Measurements from ENCODE around the gene PSMC5. TPM values are rescaled to one million over a fixed set of nuclear protein-coding genes. Genes with fewer than 3 reads are reported as not detected.

PSMC5 gene
- total and polyA plus RNA-seq, 2 experiments from 2014 or later, result 93.1 to 199 TPM

DNA sequence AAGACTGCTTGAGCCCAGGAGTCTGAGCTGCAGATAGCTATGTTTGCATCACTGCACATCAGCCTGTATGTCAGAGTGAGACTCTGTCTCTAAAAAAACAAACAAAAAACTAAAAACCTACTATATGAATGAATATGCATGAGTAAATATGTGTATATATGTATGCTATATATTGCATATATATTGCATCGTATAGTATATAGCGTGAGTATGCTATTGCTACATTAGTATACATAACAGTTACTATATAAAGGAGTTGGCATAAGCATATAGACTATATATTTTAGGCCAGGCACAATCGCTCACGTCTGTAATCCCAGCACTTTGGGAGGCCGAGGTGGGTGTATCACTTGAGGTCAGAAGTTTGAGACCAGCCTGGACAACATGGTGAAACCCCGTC, 37.2 kb upstream of the PSMC5 start:
- Histone ChIP-seq H3K79me2 (replicated peaks; ENCODE audit: insufficient read depth) (peaks cover 98% of the 10 kb centered on the region), H3K4me1 (ENCODE audit: insufficient read depth) (no peaks in the 10 kb centered on the region), H3K9me2 (ENCODE audit: insufficient read depth) (no peaks in the 10 kb centered on the region), H3K4me2 (no peak overlapping the region), H3K4me3 (no peak overlapping the region), H3K27me3 (ENCODE audit: insufficient read depth) (no peaks in the 10 kb centered on the region), H3F3A (replicated peaks; ENCODE audit: low read depth) (0 out of 2 replicates have a peak, but pooled peaks cover 6% of the 10 kb centered on the region), H2AFZ (no peak overlapping the region), H3K27ac (ENCODE audit: low read depth) (no peak overlapping the region), H3K36me3 (ENCODE audit: insufficient read depth) (peaks cover 67% of the 10 kb centered on the region), H4K20me1 (replicated peaks; ENCODE audit: insufficient read depth) (peaks cover 36% of the 10 kb centered on the region)
- Mint-ChIP-seq H3K4me1 (no peaks in the 10 kb centered on the region), H3K36me3 (ENCODE audit: low read depth) (peaks cover 75% of the 10 kb centered on the region), H3K4me3 (no peak overlapping the region), H3K9me3 (no peaks in the 10 kb centered on the region), H3K27me3 (ENCODE audit: insufficient read depth, low read depth, poor library complexity) (no peaks in the 10 kb centered on the region), H3K27ac (no peak overlapping the region)
- no peak for DNase-seq (ENCODE audit: low spot score)
- ATAC-seq, result no peak
- TF ChIP-seq, protein P1, sequence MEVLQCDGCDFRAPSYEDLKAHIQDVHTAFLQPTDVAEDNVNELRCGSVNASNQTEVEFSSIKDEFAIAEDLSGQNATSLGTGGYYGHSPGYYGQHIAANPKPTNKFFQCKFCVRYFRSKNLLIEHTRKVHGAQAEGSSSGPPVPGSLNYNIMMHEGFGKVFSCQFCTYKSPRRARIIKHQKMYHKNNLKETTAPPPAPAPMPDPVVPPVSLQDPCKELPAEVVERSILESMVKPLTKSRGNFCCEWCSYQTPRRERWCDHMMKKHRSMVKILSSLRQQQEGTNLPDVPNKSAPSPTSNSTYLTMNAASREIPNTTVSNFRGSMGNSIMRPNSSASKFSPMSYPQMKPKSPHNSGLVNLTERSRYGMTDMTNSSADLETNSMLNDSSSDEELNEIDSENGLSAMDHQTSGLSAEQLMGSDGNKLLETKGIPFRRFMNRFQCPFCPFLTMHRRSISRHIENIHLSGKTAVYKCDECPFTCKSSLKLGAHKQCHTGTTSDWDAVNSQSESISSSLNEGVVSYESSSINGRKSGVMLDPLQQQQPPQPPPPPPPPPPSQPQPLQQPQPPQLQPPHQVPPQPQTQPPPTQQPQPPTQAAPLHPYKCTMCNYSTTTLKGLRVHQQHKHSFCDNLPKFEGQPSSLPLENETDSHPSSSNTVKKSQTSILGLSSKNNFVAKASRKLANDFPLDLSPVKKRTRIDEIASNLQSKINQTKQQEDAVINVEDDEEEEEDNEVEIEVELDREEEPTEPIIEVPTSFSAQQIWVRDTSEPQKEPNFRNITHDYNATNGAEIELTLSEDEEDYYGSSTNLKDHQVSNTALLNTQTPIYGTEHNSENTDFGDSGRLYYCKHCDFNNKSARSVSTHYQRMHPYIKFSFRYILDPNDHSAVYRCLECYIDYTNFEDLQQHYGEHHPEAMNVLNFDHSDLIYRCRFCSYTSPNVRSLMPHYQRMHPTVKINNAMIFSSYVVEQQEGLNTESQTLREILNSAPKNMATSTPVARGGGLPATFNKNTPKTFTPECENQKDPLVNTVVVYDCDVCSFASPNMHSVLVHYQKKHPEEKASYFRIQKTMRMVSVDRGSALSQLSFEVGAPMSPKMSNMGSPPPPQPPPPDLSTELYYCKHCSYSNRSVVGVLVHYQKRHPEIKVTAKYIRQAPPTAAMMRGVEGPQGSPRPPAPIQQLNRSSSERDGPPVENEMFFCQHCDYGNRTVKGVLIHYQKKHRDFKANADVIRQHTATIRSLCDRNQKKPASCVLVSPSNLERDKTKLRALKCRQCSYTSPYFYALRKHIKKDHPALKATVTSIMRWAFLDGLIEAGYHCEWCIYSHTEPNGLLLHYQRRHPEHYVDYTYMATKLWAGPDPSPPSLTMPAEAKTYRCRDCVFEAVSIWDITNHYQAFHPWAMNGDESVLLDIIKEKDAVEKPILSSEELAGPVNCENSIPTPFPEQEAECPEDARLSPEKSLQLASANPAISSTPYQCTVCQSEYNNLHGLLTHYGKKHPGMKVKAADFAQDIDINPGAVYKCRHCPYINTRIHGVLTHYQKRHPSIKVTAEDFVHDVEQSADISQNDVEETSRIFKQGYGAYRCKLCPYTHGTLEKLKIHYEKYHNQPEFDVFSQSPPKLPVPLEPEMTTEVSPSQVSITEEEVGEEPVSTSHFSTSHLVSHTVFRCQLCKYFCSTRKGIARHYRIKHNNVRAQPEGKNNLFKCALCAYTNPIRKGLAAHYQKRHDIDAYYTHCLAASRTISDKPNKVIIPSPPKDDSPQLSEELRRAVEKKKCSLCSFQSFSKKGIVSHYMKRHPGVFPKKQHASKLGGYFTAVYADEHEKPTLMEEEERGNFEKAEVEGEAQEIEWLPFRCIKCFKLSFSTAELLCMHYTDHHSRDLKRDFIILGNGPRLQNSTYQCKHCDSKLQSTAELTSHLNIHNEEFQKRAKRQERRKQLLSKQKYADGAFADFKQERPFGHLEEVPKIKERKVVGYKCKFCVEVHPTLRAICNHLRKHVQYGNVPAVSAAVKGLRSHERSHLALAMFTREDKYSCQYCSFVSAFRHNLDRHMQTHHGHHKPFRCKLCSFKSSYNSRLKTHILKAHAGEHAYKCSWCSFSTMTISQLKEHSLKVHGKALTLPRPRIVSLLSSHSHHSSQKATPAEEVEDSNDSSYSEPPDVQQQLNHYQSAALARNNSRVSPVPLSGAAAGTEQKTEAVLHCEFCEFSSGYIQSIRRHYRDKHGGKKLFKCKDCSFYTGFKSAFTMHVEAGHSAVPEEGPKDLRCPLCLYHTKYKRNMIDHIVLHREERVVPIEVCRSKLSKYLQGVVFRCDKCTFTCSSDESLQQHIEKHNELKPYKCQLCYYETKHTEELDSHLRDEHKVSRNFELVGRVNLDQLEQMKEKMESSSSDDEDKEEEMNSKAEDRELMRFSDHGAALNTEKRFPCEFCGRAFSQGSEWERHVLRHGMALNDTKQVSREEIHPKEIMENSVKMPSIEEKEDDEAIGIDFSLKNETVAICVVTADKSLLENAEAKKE (CRISPR knock-in tag; IDR thresholded peaks at IDR 0.05), result no peak

DNA sequence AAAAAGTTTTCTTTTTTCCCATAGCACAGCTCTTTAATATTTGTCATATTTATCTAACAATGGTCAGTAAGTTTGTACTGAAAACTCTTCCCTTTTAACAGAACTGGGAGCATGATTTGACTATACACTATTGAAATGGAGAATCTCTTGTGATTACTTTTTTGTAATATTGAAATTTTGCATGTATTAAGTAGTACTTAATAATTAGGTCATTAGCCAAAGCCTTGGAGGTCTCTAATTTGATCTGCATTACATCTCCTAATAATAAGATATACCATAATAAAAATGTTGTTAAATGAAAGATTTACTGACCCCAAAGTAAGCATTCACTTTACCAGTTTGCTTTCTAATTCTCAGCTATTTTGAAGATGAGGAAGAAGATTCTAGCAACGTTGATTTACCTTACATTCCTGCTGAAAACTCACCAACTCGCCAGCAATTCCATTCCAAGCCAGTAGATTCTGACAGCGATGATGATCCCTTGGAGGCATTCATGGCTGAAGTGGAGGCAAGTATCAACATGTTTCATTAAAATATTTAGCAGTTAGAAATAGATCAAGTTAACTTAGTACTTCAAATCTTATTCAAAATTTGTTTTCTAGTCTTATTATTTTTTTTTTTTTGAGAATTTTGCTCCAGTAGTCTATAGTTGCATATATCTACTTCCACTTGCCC, 35.0 kb upstream of the PSMC5 start:
- DNase-seq (ENCODE audit: low spot score), result no peak
- no peak overlapping the region; the same call in 1 of the 2 replicates for H3K27ac ChIP-seq (ENCODE audit: low read depth)
- ATAC-seq, result no peak
- Mint-ChIP-seq H3K4me1 (no peaks in the 10 kb centered on the region), H3K4me3 (no peak overlapping the region), H3K9me3 (no peaks in the 10 kb centered on the region), H3K36me3 (ENCODE audit: low read depth) (peaks cover 86% of the 10 kb centered on the region), H3K27ac (0 out of 2 replicates have a peak overlapping the region, but pooled peaks have one; percentile 72), H3K27me3 (ENCODE audit: insufficient read depth, low read depth, poor library complexity) (no peaks in the 10 kb centered on the region)
- no peak overlapping the region for H2AFZ ChIP-seq
- peaks cover 93% of the 10 kb centered on the region for H3K79me2 ChIP-seq (replicated peaks; ENCODE audit: insufficient read depth)
- H3K4me2 ChIP-seq, result no peak overlapping the region
- H3K4me3 ChIP-seq, result no peak overlapping the region
- peaks cover 89% of the 10 kb centered on the region for H3K36me3 ChIP-seq (ENCODE audit: insufficient read depth)
- no peaks in the 10 kb centered on the region for H3K4me1 ChIP-seq (ENCODE audit: insufficient read depth)
- H4K20me1 ChIP-seq (replicated peaks; ENCODE audit: insufficient read depth), result peaks cover 32% of the 10 kb centered on the region
- TF ChIP-seq, protein P1 (CRISPR knock-in tag; IDR thresholded peaks at IDR 0.05), result no peak
- TF ChIP-seq EZH2phosphoT487 (IDR thresholded peaks at IDR 0.05; ENCODE audit: unreplicated experiment), result no peak
- H3K27me3 ChIP-seq (ENCODE audit: insufficient read depth), result no peaks in the 10 kb centered on the region
- H3K9me2 ChIP-seq (ENCODE audit: insufficient read depth), result no peaks in the 10 kb centered on the region
- H3F3A ChIP-seq (replicated peaks; ENCODE audit: low read depth), result 0 out of 2 replicates have a peak, but pooled peaks cover 5% of the 10 kb centered on the region
